HG03457 (cell line): ENCODE measurements around the gene CHD1.

ENCODE experiments used
- ATAC-seq: cut with Tn5 transposase; IDR thresholded peaks from one replicate; pipeline ENCODE4 v1.9.1; 2021; ENCODE audit warnings: moderate number of reproducible peaks; ENCODE audit not compliant: unreplicated experiment

Gene CHD1

DNA sequence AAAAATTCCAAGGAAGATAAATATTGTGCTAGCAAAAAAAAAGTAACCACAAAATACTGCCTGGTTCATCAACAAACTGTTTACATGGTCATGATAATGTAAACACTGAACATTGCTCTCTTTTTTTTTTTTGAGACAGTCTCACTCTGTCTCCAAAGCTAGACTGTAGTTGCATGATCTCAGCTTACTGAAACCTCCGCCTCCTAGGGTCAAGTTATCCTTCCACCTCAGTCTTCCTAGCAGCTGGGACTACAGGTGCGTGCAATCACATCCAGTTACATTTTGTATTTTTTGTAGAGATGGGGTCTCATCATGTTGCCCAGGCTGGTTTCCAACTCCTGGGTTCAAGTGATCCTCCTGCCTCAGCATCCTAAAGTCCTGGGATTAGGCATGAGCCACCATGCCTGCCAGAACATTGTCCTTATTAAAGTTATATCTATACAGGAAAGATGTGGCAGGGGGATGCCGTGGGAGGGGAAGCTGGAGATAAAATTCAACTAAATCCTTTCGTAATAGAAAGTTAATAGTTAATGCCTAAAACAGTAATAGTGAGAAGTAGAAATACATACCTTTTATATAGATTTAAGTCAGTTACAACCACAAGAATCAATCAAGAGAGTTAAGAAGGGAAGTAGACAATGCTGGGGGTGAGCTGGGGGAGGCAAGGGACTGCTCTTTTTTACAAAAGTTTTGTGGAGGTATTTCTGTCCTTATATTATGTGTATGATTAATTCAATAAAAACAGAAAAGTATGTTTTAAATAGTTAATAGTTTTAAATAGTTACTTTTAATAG lies 103.0 kb downstream of the CHD1 start:
- ATAC-seq, result no peak

- ATAC-seq, result no peak
These were observed 112.1 kb downstream of the CHD1 start for GRCh38 chr5:98816582-98817222.

DNA sequence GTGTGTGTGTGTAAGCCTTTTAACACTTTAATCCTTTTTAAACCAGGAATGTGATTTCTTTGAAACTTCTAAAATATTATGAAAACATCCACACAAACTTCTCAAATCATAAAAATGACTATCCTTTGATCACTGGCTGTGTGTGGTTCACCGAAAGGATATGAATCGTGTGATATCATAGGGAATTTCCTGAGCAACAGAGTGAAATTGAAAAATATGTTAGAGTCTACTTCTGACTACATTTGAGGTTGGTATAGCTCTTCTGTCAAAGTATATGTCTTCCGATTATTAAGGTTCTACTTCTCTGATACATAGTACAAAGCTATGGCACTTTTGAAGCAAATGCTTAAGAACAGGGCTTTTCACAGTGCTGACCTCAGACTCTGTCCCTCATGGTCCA lies 115.1 kb downstream of the CHD1 start:
- no peak for ATAC-seq

DNA sequence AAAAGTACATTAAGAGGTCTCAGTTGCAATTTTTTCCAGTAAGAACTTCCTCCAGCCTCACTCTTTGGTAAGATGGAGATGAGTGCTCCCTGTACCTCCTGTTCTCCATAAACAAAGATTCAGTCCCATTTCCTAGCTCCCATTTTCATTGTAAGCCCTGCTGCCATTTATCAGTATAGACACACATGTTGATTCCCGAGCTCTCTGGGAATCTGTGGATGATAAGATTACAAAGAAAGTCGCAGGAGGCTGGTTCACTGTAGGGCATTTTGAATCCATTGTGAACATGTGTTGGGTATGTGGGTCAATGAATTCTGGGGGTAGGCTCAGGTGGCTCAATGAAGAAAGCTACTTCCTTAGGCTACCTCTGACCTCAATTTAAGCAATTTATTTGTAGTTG lies 118.6 kb downstream of the CHD1 start:
- no peak for ATAC-seq

DNA sequence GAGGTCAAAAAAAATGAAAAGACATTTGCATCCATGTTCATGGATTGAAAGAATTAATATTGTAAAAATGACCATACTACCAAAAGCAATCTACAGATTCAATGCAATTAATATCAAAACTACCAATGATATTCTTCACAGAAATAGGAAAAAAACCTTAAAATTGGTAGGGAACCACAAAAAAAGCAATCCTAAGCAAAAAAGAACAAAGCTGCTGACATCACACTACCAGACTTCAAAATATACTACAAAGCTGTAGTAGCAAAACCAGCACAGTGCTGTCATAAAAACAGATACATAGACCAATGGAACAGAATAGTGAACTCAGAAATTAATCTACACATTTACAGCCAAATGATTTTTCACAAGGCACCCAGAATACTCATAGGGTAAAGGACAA lies 121.0 kb downstream of the CHD1 start:
- no peak for ATAC-seq

DNA sequence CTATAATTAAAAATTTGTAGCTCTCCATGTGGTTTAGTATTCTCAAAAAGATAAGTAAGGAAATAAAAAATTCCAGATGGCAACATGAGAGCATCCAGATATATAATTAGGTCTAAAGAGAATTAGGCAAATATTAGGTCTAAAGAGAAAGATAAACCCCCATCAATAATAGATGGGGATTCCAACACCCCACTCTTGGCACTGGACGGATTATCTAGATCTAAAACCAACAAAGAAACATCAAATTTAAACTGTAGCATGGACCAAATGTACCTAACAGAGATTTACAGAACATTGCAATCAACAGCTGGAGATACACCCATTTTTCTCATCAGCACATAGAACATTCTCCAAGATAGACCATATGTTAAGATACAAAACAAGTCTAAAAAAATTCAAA lies 123.7 kb downstream of the CHD1 start:
- no peak for ATAC-seq

DNA sequence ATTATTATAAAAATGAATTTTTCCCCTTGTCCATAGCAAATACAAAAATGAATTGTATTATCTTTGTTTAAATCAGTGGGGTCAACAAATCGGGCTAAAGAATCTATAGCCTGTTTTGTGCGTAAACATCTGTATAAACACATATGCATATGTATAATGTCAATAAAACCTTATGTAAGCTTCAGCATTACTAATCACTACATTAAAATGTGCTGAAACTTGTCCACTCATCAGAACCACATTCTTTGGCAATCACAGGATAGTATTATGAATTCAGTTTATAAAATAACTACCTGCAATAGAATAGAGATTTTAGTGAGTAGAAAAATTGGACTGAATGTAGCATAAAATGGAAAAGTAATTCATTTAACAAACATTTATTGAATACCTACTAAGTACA lies 124.7 kb downstream of the CHD1 start:
- no peak for ATAC-seq
